Activated CD4-positive, CD25-positive, alpha-beta regulatory T cell treated with anti-CD3 and anti-CD28 coated beads, Interleukin-2, amount 50 U/mL, for 16 hours (primary cell): ENCODE data around the gene NEUROG3.

Source experiments
- DNase-seq: peaks from one replicate; pipeline ENCODE4 v3.0.0-alpha.2; 2020; ENCODE audit warnings: low read depth, low spot score

Gene NEUROG3

GRCh38 chr10:69573056-69573806, at the start of gene NEUROG3:
NEUROG3 (minus strand) TSS chr10:69573422; CDS start chr10:69573043, 379 bp downstream.
- no peak for DNase-seq

- DNase-seq, result no peak
Measured at GRCh38 chr10:69620625-69621024, 47.4 kb upstream of the NEUROG3 start.

- DNase-seq, result no peak
Measured at GRCh38 chr10:69619626-69620025, 46.4 kb upstream of the NEUROG3 start.

GRCh38 chr10:69618746-69619145, 45.5 kb upstream of the NEUROG3 start:
- no peak for DNase-seq

- no peak for DNase-seq
Measured at GRCh38 chr10:69616358-69616757, 43.1 kb upstream of the NEUROG3 start.

- DNase-seq, result no peak
Measured at GRCh38 chr10:69614130-69614529, 40.9 kb upstream of the NEUROG3 start.

GRCh38 chr10:69612760-69613159, 39.5 kb upstream of the NEUROG3 start:
- DNase-seq, result no peak

- no peak for DNase-seq
Measured at GRCh38 chr10:69609077-69609476, 35.9 kb upstream of the NEUROG3 start.

- DNase-seq, result no peak
Measured at GRCh38 chr10:69600761-69601330, 27.6 kb upstream of the NEUROG3 start.

- no peak for DNase-seq
Measured at GRCh38 chr10:69588358-69588757, 15.1 kb upstream of the NEUROG3 start.

- no peak for DNase-seq
Measured at GRCh38 chr10:69584624-69585023, 11.4 kb upstream of the NEUROG3 start.

GRCh38 chr10:69583106-69583505, 9.9 kb upstream of the NEUROG3 start:
- no peak for DNase-seq

GRCh38 chr10:69580435-69580834, 7.2 kb upstream of the NEUROG3 start:
- no peak for DNase-seq

- DNase-seq, result no peak
Measured at GRCh38 chr10:69579464-69580060, 6.3 kb upstream of the NEUROG3 start.

- no peak for DNase-seq
Measured at GRCh38 chr10:69578508-69578991, 5.3 kb upstream of the NEUROG3 start.

GRCh38 chr10:69577268-69578232, 4.3 kb upstream of the NEUROG3 start:
- no peak for DNase-seq

- no peak for DNase-seq
Measured at GRCh38 chr10:69576334-69577011, 3.3 kb upstream of the NEUROG3 start.

GRCh38 chr10:69575164-69575722, 2.0 kb upstream of the NEUROG3 start:
- DNase-seq, result no peak

GRCh38 chr10:69574571-69574978, 1.4 kb upstream of the NEUROG3 start:
- DNase-seq, result no peak

GRCh38 chr10:69572159-69573055, 815 bp downstream of the NEUROG3 start:
- DNase-seq, result no peak
